ENCODE data around the gene CS.

Gene CS

DNA sequence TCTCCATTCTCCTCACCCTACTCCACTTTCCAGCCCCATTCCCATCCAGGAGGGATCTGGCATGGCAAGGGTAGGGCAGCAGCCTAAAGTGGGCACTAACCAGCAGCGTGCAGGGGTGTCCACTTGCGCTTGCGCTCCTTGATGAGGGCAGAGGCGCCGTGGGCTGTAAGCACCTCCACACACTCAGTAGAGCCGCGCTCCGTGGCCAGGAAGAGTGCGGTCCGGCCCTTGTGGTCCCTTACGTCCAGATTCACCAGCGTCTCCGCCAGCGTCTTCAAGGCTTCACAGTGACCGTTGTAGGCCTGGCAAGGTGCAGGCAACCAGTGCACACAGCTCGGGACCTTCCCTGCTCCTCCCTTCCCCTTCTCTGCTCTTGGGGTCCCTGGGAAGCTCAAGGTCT lies 52.2 kb downstream of the CS start:
- no peak for DNase-seq (ENCODE audit: low read depth)

DNA sequence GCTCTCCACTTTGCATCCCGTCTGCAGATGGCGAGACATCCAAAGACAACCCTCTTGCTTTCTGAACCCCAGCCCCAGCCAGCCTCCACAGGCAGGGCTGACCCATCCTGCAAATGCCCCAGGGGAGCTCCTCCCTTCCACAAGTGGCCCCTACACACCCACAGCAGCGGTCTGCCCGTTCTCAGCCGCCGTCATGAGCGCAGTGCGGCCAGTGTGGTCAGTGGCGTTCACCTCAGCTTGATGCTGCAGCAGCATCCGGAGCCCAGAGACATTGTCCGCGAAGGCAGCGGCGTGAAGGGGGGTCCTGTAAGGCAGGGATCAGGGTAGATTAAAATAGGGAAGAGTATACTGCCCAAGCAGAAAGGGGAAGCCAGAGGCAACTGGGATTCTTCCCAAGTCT lies 55.6 kb downstream of the CS start:
- no peak for DNase-seq (ENCODE audit: low read depth)

DNA sequence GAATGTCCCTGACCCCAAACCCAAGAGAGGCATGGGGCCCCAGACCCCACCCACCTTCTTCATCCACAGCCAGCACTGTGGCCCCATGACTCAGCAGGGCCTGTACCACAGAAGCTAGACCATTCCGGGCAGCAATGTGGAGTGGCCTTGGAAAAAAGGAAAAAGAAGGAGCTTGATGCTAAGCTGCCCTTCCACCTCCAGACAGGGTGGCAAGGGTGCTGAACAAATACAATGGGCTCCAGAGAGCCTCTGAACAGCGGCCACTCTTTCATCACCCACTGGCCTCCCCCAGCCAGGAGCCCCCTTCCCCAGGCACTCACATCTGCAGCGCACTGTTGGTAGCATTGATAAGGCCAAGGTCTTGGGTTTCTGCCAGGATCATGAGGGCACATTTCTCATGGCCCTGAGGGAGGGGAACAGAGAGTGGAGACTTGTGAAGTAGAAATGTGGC lies 56.4 kb downstream of the CS start:
- DNase-seq (ENCODE audit: low read depth), result no peak

DNA sequence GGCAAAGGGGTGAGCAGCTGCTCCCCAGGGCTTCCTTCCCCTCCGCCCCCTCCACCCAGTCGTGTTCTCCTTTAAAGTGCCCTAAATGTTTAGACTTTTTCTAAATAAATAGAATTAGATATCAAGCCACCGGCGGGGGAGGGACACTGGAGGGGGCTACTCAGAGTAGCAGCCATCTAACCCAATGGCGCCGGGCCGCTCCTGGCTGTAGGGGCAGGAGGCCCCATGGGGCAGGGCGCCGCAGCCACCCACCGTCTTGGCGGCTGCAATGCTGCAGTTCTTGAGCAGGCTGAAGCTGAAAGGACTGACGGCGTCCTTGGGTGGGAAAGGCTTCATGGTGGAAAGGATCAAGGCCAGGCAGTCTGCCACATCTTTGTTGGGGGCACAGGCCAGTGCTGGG lies 57.1 kb downstream of the CS start:
- DNase-seq (ENCODE audit: low read depth), result no peak

DNA sequence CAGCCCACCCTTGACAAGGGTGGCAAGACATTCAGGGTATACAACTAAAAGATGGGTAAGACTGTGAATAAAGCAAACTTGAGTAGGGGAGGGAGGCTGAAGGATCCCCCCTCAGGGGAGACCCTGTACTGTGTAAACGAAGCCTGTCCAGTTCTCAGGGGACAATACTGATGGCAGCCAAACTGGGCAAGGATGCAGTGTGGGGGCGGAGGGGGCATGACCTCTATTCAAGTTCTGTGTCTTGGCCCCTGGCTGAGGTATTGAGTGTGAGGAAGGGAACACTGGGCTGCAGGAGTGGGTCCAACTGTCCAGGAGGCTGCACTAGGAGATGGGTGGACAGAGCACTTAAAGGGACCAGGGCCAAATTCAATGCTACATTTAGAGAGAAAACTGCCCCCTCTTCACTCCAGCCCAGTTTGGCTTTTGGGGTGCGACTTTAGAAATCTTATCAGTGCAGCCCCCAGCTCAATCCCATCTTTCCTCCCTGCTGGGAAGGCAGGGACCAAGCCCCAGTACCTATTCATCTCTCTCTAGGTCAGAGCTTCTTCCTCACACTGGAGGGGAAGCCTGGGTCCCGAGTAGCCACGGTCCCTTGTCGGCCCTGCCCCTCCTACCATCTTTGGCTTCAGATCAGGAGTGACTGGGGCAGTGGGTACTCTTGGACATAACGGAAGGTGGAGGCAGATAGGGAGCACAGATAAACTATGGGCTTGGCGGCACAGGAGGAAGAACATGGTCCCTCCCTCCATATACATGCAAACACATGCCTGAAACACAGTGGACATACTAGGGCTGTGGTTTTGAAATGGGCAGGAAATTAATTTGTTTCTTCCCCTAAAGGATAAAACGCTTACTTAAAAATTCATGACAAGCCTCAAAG lies 58.5 kb downstream of the CS start:
- DNase-seq (ENCODE audit: low read depth), result no peak

DNA sequence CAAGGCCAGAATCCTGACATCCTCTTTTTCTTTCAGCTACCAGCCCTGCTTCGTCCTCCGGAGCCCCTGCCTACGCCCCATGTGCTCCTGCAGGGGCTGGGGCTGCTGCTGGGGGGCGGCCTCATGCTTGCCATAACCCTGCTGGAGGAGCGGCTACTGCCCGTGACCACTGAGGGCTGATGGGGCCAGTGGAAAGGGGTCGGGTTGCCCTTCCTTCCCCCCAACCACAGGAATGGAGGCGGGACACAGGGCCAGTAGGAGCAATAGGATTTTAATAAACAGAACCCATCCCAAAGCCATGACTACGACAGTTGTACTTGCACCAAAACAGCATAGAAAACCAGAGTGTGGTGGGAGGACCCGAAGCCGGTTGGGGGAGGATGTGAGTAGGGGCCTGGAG lies 62.6 kb downstream of the CS start:
- DNase-seq (ENCODE audit: low read depth), result peak; percentile 31

DNA sequence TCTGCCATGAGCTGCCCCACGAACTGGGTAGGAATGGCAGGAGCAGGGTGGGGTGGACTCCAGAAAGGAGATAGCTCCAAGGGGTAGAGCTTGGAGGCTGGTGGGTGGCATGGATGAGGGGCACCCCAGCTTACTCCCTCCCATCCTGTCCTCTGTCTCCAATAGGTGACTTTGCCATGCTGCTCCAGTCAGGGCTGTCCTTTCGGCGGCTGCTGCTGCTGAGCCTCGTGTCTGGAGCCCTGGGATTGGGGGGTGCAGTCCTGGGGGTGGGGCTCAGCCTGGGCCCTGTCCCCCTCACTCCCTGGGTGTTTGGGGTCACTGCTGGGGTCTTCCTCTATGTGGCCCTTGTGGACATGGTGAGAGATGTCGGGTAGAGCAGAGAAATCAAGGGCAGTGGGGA lies 63.1 kb downstream of the CS start:
- no peak for DNase-seq (ENCODE audit: low read depth)

DNA sequence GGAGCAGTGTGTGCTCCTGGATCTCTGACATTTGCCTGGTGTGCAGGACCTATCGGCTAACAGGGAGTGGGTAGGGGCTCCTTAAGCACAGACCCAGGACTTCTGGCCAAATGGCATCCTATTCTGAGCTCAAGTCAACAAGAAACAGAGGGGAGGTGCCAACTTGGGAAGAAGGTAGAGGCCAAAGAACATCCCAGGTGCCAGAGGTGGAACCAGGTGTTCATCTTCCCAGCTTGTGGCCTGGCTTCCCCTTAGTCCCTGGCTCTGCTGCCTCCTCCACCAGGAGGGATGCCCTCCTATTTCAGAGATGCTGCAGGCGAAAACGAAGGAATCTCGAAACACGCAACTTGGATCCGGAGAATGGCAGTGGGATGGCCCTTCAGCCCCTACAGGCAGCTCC lies 64.0 kb downstream of the CS start:
- no peak for DNase-seq (ENCODE audit: low read depth)

DNA sequence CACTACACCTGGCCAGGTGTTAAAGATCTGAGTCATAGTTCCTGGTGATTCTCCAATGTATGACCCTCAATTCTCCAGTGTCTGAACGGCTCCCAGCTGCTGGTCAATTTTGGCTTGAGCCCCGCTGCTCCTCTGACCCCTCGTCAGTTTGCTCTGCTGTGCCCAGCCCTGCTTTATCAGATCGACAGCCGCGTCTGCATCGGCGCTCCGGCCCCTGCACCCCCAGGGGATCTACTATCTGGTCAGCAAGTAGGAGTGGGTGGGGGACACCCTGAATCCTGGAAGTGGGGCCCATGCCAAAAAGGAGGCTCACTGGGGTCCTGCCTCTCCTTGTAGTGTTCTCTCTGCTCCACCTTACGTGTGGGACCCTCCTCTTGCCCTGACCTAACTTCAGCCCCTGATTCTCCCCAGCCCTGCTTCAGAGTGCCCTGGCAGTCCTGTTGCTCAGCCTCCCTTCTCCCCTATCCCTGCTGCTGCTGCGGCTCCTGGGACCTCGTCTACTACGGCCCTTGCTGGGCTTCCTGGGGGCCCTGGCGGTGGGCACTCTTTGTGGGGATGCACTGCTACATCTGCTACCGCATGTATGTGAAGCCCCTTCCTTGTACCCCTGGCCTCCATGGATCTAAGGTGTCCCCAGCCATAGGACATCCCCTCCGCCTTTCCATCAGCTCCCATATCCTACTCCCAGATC lies 65.2 kb downstream of the CS start:
- no peak for DNase-seq (ENCODE audit: low read depth)

DNA sequence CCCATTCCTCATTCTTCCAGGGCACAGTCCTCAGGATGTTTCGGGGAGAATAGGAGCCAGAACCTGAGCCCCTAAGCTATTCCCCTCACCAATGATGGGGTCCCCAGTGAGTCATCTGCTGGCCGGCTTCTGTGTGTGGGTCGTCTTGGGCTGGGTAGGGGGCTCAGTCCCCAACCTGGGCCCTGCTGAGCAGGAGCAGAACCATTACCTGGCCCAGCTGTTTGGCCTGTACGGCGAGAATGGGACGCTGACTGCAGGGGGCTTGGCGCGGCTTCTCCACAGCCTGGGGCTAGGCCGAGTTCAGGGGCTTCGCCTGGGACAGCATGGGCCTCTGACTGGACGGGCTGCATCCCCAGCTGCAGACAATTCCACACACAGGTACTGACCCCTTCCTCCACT lies 68.9 kb downstream of the CS start:
- DNase-seq (ENCODE audit: low read depth), result no peak

DNA sequence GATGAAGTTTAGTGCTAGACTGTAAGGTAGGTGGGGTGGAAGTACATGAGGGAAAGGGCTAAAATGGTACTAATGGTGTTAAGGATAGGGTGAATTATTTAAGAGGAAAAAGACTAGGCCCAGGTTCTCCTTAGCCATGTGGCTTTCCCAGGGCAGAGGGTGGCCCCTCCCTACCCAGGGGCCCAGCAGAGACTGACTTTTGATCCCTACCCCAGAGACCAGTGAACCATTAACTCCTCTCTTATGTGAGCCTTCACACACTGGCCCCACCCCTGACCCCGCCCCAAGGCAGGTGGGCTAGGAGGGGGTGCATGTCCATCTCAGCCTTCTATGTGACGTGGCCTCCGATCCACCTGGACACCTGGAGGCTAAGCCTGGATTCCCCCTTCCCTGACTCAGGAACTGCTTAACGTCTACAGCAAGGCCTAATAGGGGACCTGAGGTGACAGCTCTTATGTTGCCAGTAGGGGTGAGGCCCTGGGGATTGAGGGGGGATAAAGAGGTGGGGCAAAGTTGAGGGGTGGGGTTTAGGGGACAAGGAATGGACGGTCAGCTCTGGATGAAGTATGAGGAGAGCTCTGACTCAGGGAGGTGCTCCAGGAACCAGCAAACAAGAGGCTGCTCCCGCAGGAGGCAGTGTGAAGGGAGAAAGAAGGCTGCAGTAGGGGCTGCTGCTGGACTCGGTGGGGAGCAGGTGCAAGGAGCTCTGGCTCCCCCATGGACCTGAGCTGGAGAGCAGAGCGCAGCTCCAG lies 69.5 kb downstream of the CS start:
- DNase-seq (ENCODE audit: low read depth), result no peak

DNA sequence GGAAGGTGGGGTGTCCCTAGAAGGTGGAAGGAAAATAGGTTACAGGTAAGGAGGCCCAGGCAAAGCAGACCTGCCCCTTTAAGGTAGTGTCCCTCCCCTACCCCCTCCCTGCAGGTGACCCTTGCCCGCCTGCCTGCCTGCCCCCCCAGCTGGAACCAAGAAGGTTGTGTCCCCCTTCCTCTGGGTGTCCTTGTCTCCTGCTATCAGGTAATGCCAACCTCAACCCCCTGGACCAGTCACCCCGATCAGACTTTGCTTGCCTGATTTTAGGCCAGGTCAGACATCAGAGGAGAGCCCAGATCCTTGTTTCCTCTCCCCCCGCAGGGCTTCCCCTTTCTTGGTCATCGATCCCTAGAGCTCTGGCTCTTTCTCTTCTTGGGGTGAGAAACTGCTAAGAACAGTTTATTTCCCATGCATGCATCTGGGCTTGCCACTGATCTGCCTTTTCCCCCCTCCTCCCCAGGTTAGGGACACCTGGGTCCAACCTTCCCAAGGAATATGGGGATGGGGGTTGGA lies 70.2 kb downstream of the CS start, which contains the start of gene SLC39A5:
Gene SLC39A5 (plus strand): TSS at position 136 of the 516 bp plus-strand sequence. CDS start 1,224 bp downstream, outside the sequence.
- no peak for DNase-seq (ENCODE audit: low read depth)

DNA sequence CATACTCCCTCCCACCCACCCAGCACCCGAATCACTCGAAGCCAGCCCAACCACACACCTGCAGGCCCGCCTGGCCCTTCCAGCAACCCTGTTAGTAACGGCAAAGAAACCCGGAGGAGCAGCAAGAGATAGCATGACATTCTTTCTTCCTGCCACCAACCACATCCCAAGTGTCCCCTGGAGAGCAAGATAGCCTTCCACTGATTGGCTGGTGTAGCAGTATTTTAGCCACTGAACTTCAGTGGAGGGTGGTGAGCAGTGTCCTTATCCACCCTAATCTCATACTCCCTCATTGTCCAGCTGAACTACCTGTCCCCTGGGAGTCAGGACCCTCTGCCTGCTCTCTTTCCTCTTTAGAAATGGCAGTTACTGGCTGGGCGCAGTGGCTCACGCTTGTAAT lies 71.0 kb downstream of the CS start:
- no peak for DNase-seq (ENCODE audit: low read depth)

DNA sequence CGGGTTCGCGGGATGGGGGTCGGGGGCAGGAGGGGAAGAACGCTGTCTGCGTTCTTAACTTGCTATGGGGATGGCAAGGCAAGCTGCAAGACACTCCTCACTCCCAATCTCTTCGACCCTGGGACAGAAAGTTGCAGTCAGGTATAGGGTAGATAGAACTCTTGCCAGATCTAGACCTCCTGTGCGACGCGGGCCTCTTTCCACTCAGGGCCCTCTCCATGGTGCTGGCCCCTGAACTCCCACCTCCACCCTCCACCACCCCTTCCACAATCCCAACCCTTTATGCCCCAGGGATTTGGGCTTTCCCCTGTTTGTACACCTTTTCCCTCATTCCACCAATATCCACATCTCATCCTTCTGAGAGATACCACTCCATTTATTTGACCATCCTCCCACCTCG lies 75.2 kb downstream of the CS start:
- DNase-seq (ENCODE audit: low read depth), result no peak

DNA sequence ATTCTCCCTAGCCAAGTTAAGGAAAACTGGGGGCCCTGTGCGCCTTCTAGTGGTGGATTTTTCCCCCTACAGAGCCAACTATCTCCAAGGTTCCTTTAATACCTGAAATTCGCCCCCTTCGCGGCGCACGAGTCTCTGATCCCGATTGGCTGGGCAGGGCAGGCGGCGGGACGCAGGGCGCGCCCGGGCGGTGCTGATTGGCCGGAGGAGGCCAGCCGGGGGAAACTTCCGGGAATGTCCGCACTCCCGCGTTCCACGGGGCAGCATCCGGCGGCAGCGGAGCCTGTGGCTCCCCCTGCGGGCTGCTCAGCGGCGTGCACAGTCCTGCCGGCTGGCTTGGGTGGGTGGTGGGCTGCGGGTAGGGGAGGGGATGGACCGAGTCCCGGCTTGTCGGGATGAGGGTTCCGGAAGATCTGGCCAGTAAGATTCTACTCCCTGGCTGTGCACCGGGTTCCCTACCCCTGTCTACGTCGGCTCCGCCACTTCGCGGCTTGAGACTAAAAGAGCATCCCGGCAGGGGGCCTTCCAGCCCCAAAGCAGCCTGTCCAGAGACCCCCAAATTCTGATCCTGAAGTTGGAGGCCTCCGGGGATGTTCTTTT lies 75.9 kb downstream of the CS start, which contains the start of gene NABP2:
Gene NABP2 (plus strand): TSS at position 241 of the 600 bp plus-strand sequence. CDS start 515 bp downstream, outside the sequence.
- DNase-seq (ENCODE audit: low read depth), result peak; percentile 99

DNA sequence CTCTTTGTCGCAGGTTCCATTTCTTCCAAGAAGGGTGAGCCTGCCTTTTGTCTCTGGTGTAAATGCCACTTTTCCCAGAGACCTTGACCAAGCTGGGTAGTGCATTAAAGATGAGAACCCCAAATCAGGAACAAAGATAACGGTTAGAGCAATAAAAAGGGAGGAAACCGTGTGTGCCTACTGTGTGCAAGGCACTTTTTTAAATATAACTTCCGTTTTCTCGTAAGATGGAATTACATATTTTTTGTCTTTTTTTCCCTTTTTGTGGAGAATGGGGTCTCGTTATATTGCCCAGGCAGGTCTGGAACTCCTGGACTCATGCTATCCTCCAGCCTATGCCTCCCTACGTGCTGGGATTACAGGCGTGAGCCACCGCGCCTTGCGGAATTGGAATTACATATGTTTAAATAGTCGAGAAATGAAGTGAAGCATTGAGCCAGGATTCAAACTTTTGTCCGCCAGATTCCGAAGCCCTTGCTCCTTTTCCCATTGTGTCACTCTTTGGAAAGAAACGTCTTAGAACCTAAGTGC lies 76.5 kb downstream of the CS start:
- no peak for DNase-seq (ENCODE audit: low read depth)

DNA sequence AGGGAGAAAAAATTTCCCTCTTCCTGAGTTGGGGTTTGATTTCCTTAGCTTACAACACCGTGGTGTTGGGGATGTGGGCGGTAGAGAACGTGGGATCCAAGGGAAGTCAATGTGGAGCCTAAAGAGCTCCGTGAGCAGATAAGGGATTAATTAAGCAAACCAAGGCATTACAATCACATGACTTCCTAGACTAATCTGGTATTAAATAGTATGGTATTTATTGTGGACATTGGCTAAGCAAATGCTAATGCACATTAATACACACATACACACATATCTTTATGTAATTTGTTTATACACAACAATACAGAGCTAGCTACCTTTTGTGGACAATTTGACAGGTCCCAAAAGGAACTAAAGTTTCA lies 77.6 kb downstream of the CS start:
- DNase-seq (ENCODE audit: low read depth), result no peak

DNA sequence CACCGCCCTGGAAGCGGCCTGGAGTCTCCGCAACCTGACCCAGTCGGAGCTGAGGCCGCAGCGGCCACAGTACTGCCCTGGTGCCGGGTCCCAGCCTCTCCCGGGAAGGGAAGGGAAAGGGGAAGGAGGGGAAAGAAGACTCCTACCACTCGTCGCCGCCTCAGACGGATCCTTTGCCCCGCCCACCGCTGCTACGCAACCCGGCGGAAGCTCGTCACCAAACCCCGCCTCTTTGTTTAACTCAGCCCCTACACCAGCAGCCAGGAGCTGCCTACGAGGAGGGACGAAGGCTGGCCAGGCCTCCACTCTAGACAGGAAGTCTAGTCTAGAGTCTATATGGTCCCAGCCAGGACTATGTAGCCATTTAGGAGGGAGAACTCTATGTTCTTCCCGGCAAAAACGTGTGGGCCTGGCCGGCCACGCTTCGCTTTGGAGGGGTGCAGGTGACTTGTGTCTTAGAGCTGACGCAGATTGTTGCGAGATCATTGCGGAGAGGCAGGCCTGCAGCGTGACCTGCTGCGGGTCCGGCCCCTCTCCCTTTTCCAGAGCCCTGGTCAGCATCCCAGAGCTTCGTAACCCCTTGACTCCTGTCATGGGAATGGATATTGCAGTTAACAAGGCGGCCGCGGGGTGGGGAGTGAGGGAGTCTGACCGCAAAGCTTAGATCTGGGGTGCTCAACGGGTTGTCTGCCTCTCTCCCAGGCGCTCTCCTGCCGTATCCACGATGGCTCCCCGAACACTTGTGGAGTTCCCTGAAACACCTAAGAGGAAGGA lies 78.2 kb downstream of the CS start, which contains the start of gene RNF41:
Gene RNF41 (minus strand): TSS at position 166 of the 774 bp plus-strand sequence. CDS start 7,875 bp downstream, outside the sequence.
- DNase-seq (ENCODE audit: low read depth), result peak; percentile 99

Data from EH (cell line).